Measurements from ENCODE around the gene COL6A3.

DNA sequence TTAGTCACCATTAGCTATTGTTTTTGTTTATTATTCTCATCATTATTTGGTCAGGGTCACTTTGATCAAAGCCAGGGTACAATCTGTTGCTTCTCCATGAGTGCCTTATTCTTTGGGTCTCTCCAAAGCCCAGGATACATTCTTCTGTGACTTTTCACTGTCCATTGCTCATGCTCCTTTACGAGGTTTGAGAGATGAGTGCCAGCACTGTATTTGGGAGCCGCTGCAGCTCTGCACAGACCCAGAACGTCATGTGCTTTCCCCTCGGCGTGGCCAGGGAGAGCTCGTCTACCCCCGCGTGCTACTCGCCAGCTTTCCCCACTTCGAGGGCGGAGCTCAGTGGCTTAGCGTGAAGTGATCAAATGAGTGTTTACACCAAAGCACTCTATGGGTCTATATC lies 123.7 kb downstream of the COL6A3 start:
- TF ChIP-seq, protein P1, sequence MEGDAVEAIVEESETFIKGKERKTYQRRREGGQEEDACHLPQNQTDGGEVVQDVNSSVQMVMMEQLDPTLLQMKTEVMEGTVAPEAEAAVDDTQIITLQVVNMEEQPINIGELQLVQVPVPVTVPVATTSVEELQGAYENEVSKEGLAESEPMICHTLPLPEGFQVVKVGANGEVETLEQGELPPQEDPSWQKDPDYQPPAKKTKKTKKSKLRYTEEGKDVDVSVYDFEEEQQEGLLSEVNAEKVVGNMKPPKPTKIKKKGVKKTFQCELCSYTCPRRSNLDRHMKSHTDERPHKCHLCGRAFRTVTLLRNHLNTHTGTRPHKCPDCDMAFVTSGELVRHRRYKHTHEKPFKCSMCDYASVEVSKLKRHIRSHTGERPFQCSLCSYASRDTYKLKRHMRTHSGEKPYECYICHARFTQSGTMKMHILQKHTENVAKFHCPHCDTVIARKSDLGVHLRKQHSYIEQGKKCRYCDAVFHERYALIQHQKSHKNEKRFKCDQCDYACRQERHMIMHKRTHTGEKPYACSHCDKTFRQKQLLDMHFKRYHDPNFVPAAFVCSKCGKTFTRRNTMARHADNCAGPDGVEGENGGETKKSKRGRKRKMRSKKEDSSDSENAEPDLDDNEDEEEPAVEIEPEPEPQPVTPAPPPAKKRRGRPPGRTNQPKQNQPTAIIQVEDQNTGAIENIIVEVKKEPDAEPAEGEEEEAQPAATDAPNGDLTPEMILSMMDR (conservative IDR thresholded peaks at IDR 0.05 in 1 of 2, IDR thresholded peaks at IDR 0.05 in 1 of 2; ENCODE audit: extremely low read depth in 1 of 2, insufficient read depth in 1 of 2, low read depth in 1 of 2, low read length in 2 of 2) = no peak
- no peak for TF ChIP-seq EZH2 (IDR thresholded peaks at IDR 0.05; ENCODE audit: borderline replicate concordance, low read length)
